IMR-90 (cell line): ENCODE data around the gene NLGN1. TPM values are rescaled to one million over a fixed set of nuclear protein-coding genes. Genes with fewer than 3 reads are reported as not detected.

Experiments
- ATAC-seq: fragments of 200-7000 bp; cut with Tn5 transposase; 2 replicates; pipeline ENCODE4 v1.9.1; 2020; ENCODE audit warnings: low read depth, mild to moderate bottlenecking, moderate library complexity
- BruUV-seq: library from RNA; stranded (reverse); fragments of 400-500 nt; replicated peaks from 2 replicates; lab custom pipeline; 2021; lab: Mats Ljungman, UMichigan
- CTCF ChIA-PET: fragments of 300-600 bp; formaldehyde crosslinking; extraction: SDS; loops from one replicate; lab custom pipeline; 2021; ENCODE audit warnings: antibody characterized with exemption; lab: Yijun Ruan, JAX
- POLR2A ChIA-PET: fragments of 300-600 bp; sonication (Branson Sonifier 250); formaldehyde crosslinking; loops from one replicate; lab custom pipeline; 2022; ENCODE audit warnings: antibody characterized with exemption; ENCODE audit not compliant: unreplicated experiment; lab: Charles Lee
- DNase-seq: peaks from one replicate; pipeline ENCODE4 v3.0.0; 2013
- H2AFZ ChIP-seq: replicated peaks from 2 replicates; pipeline ENCODE3; 2013; ENCODE audit warnings: low read length, mild to moderate bottlenecking; ENCODE audit not compliant: poor library complexity
- H2AK5ac ChIP-seq: 2 replicates; pipeline ENCODE4 v1.6.1; 2013; ENCODE audit warnings: low read depth, low read length, inconsistent platforms
- H2AK9ac ChIP-seq: replicated peaks from 2 replicates; pipeline ENCODE3; 2013; ENCODE audit warnings: mild to moderate bottlenecking, low read depth, low read length, moderate library complexity; ENCODE audit not compliant: poor library complexity
- H2BK120ac ChIP-seq: 2 replicates; pipeline ENCODE4 v1.6.1; 2013; ENCODE audit warnings: low read depth, low read length, inconsistent platforms
- H2BK15ac ChIP-seq: 3 replicates; pipeline ENCODE4 v1.6.1; 2013; ENCODE audit warnings: low read depth, low read length, inconsistent platforms
- H2BK20ac ChIP-seq: 2 replicates; pipeline ENCODE4 v1.6.1; 2013; ENCODE audit warnings: low read depth, mild to moderate bottlenecking, inconsistent platforms, low read length, moderate library complexity
- H2BK5ac ChIP-seq: 2 replicates; pipeline ENCODE4 v1.6.1; 2013; ENCODE audit warnings: mild to moderate bottlenecking, low read depth, low read length, inconsistent platforms; ENCODE audit not compliant: poor library complexity, severe bottlenecking
- H3K14ac ChIP-seq: replicated peaks from 2 replicates; pipeline ENCODE4 v1.6.1; 2013; ENCODE audit warnings: low read depth, low read length, inconsistent platforms
- H3K18ac ChIP-seq: 2 replicates; pipeline ENCODE4 v1.6.1; 2013; ENCODE audit warnings: low read depth, low read length, control low read depth
- H3K23ac ChIP-seq: 2 replicates; pipeline ENCODE4 v1.6.1; 2013; ENCODE audit warnings: low read depth, low read length, inconsistent platforms
- H3K27ac ChIP-seq: 2 replicates; pipeline ENCODE4 v1.5.1; 2013; ENCODE audit warnings: mild to moderate bottlenecking, control low read depth, low read length; ENCODE audit not compliant: insufficient read depth
- H3K27me3 ChIP-seq: 2 replicates; pipeline ENCODE4 v1.6.1; 2013; ENCODE audit warnings: low read length; ENCODE audit not compliant: control insufficient read depth, insufficient read depth
- H3K36me3 ChIP-seq: 2 replicates; pipeline ENCODE4 v1.6.1; 2013; ENCODE audit warnings: low read length, mixed read lengths; ENCODE audit not compliant: control insufficient read depth, insufficient read depth
- H3K4ac ChIP-seq: 2 replicates; pipeline ENCODE4 v1.6.1; 2013; ENCODE audit warnings: low read depth, low read length, inconsistent platforms
- H3K4me1 ChIP-seq: 2 replicates; pipeline ENCODE4 v1.6.1; 2013; ENCODE audit warnings: low read length, mixed read lengths; ENCODE audit not compliant: control insufficient read depth, insufficient read depth
- H3K4me2 ChIP-seq: 2 replicates; pipeline ENCODE4 v1.6.1; 2013; ENCODE audit warnings: low read depth, mild to moderate bottlenecking, control low read depth, low read length, moderate library complexity
- H3K4me3 ChIP-seq: 2 replicates; pipeline ENCODE4 v1.5.1; 2013; ENCODE audit warnings: low read depth, mild to moderate bottlenecking, control low read depth, low read length, moderate library complexity; ENCODE audit not compliant: insufficient read depth
- H3K56ac ChIP-seq: 2 replicates; pipeline ENCODE4 v1.6.1; 2013; ENCODE audit warnings: low read length, inconsistent platforms; ENCODE audit not compliant: insufficient read depth; ENCODE audit errors: extremely low read depth
- H3K79me1 ChIP-seq, 2 experiments: 2 replicates each; pipeline ENCODE4 v1.6.1; 2013; ENCODE audit warnings: low read length in 2 of 2, inconsistent platforms in 1 of 2, low read depth in 1 of 2
- H3K9ac ChIP-seq: 2 replicates; pipeline ENCODE4 v1.6.1; 2013; ENCODE audit warnings: low read depth, low read length, control low read depth
- H3K9me1 ChIP-seq: 2 replicates; pipeline ENCODE4 v1.6.1; 2013; ENCODE audit warnings: low read length, inconsistent platforms; ENCODE audit not compliant: insufficient read depth
- H3K9me3 ChIP-seq: 2 replicates; pipeline ENCODE4 v1.6.1; 2013; ENCODE audit warnings: low read length; ENCODE audit not compliant: control insufficient read depth, insufficient read depth
- H4K20me1 ChIP-seq: 2 replicates; pipeline ENCODE4 v1.6.1; 2013; ENCODE audit warnings: low read length, inconsistent platforms; ENCODE audit not compliant: insufficient read depth
- H4K5ac ChIP-seq: 2 replicates; pipeline ENCODE4 v1.6.1; 2013; ENCODE audit warnings: mild to moderate bottlenecking, low read depth, low read length, control low read depth
- H4K8ac ChIP-seq, 2 experiments: 2 replicates each; pipeline ENCODE4 v1.6.1; 2013; ENCODE audit warnings: low read depth in 2 of 2, low read length in 2 of 2, control low read depth in 1 of 2, inconsistent platforms in 1 of 2
- H4K91ac ChIP-seq: 2 replicates; pipeline ENCODE4 v1.6.1; 2013; ENCODE audit warnings: low read depth, low read length, inconsistent platforms; ENCODE audit not compliant: insufficient read depth
- FOS ChIP-seq: fragments of 150-350 bp; IDR thresholded peaks from 2 replicates; pipeline ENCODE4 v1.6.1; 2016; ENCODE audit warnings: low read depth, low read length
- MAFK ChIP-seq: IDR thresholded peaks from 2 replicates; pipeline ENCODE4 v1.6.1; 2012; ENCODE audit warnings: low read depth, low read length, improper control_type of control experiment
- MXI1 ChIP-seq: IDR thresholded peaks from 2 replicates; pipeline ENCODE4 v1.6.1; 2012; ENCODE audit warnings: low read depth, mild to moderate bottlenecking, low read length, moderate library complexity, borderline replicate concordance
- RFX5 ChIP-seq: IDR thresholded peaks from 2 replicates; pipeline ENCODE4 v1.8.0; 2012; ENCODE audit warnings: low read depth, mild to moderate bottlenecking, low read length, moderate library complexity
- WGBS, 2 experiments: methylation state at CpG; one replicate each; pipeline versions ENCODE4 v1.1.5 to v1.1.7; 2013; ENCODE audit warnings: missing lambda C conversion rate in 2 of 2; ENCODE audit not compliant: insufficient read length in 1 of 2; ENCODE audit errors: extremely low coverage in 2 of 2; 5-methylcytosine and 5-hydroxymethylcytosine counted together
- dilution Hi-C: fragments of 300-500 bp; cut with HindIII; formaldehyde crosslinking; loops from one replicate; pipeline ENCODE4 v1.14.3; 2018; ENCODE audit warnings: low sequenced_read_pairs; ENCODE audit not compliant: unreplicated experiment
- in situ Hi-C: fragments of 300-500 bp; cut with MboI; formaldehyde crosslinking; loops from 3 replicates; pipeline ENCODE4 v1.14.3; 2019; ENCODE audit warnings: low sequenced_read_pairs, inconsistent platforms, mixed read lengths
- intact Hi-C: fragments of 100-400 bp; cut with micrococcal nuclease; formaldehyde crosslinking; loops from 2 replicates; pipeline ENCODE4 v1.10.0; 2022
- polyA plus RNA-seq, 3 experiments: library from polyadenylated mRNA; depleted of rRNA; stranded (reverse); fragments of >200 nt; gene quantifications; 2 replicates each; pipeline ENCODE4 v1.2.3, GENCODE V29; 2012; ENCODE audit warnings: low replicate concordance in 1 of 3
- total RNA-seq: library from RNA; depleted of rRNA; stranded (reverse); fragments of >200 nt; gene quantifications from 2 replicates; pipeline ENCODE4 v1.2.3, GENCODE V29; 2012

The NLGN1 gene
- total and polyA plus RNA-seq, 2 of the 4 experiments (the other 2 are of a cell fraction) = 1.8 to 12.5 TPM

DNA sequence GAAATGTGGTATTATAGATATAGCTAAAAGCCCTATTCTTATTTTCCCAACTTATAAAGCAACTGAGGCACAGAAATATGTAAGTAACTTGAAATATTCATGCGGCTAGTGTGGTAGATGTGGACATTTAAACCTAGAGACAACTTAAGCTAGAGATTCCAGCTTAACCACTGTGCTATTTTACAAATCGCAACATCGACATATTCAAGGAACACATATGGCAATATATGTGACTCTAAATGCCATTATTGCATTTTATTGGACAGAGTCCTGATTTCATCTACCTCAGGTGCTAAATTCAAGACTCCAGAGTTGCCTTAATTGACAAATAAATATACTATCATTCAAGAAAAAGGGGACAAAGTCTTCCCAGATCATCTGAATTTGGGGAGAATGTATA lies 442.3 kb downstream of the NLGN1 start:
- H2AK9ac ChIP-seq = no peak overlapping the region
- H3K14ac ChIP-seq = no peak overlapping the region
- CTCF ChIA-PET = no interaction called here
- H3K4me3 ChIP-seq = no peak overlapping the region
- no peak overlapping the region for H4K8ac ChIP-seq
- H3K27ac ChIP-seq = no peak overlapping the region
- H3K27me3 ChIP-seq = no peaks in the 10 kb centered on the region
- no peaks in the 10 kb centered on the region for H3K9me1 ChIP-seq
- H3K9me3 ChIP-seq = no peaks in the 10 kb centered on the region
- no peak overlapping the region for H2BK5ac ChIP-seq
- WGBS, 2 experiments = no CpG with 5 or more reads among the region's 3 CpGs
- in situ Hi-C loops (no loop called here), dilution Hi-C loops (no loop called here), intact Hi-C loops (no loop called here)
- ATAC-seq (no peak), DNase-seq (no peak)
- H3K79me1 ChIP-seq = no peaks in the 10 kb centered on the region
- H2BK120ac ChIP-seq = no peak overlapping the region
- H3K23ac ChIP-seq = no peak overlapping the region
- POLR2A ChIA-PET = no interaction called here
- no peak overlapping the region for H4K5ac ChIP-seq
- no peaks in the 10 kb centered on the region for H3K36me3 ChIP-seq
- H2AK5ac ChIP-seq = no peak overlapping the region
- no peak overlapping the region for H2BK20ac ChIP-seq
- no TSS peak for BruUV-seq
- H3K9ac ChIP-seq = no peak overlapping the region
- no peak overlapping the region for H3K4me2 ChIP-seq
- no peaks in the 10 kb centered on the region for H3K4me1 ChIP-seq
- H2BK15ac ChIP-seq = no peak overlapping the region
- H3K4ac ChIP-seq = no peak overlapping the region
- H4K91ac ChIP-seq = no peak overlapping the region
- no peak overlapping the region for H3K56ac ChIP-seq
- no peak overlapping the region for H2AFZ ChIP-seq
- H3K18ac ChIP-seq = no peak overlapping the region
- no peaks in the 10 kb centered on the region for H4K20me1 ChIP-seq
- TF ChIP-seq MAFK (peak; percentile 53), FOS (no peak), MXI1 (no peak), RFX5 (no peak)
